Activated CD4-positive, alpha-beta T cell treated with anti-CD3 and anti-CD28 coated beads, Interleukin-2, Interleukin-6, amounts not matched to agents 100 ng/mL and 50 ng/mL, durations not matched to agents 16 hours and 8 hours (primary cell): ENCODE results near the gene MT1X.
"Not testable (repeated sequence)": the region's sequence is repeated elsewhere in the genome, so short reads cannot be mapped to it uniquely, and the experiment has no call there.

Experiments used
- DNase-seq: peaks from one replicate; pipeline ENCODE4 v3.0.0-alpha.2; 2020

The MT1X gene

GRCh38 chr16:56657555-56658326 lies 24.5 kb upstream of the MT1X start, which contains the start of gene MT1F:
Gene MT1F (plus strand): TSS chr16:56657959. CDS start chr16:56658059, 100 bp downstream.
- DNase-seq, result peak; percentile 60

GRCh38 chr16:56658327-56658875 lies 23.9 kb upstream of the MT1X start:
- DNase-seq, result no peak

- DNase-seq, result no peak
These were observed 19.6 kb upstream of the MT1X start for GRCh38 chr16:56662357-56663354.

GRCh38 chr16:56664506-56664905 lies 17.8 kb upstream of the MT1X start:
- DNase-seq, result no peak

DNA sequence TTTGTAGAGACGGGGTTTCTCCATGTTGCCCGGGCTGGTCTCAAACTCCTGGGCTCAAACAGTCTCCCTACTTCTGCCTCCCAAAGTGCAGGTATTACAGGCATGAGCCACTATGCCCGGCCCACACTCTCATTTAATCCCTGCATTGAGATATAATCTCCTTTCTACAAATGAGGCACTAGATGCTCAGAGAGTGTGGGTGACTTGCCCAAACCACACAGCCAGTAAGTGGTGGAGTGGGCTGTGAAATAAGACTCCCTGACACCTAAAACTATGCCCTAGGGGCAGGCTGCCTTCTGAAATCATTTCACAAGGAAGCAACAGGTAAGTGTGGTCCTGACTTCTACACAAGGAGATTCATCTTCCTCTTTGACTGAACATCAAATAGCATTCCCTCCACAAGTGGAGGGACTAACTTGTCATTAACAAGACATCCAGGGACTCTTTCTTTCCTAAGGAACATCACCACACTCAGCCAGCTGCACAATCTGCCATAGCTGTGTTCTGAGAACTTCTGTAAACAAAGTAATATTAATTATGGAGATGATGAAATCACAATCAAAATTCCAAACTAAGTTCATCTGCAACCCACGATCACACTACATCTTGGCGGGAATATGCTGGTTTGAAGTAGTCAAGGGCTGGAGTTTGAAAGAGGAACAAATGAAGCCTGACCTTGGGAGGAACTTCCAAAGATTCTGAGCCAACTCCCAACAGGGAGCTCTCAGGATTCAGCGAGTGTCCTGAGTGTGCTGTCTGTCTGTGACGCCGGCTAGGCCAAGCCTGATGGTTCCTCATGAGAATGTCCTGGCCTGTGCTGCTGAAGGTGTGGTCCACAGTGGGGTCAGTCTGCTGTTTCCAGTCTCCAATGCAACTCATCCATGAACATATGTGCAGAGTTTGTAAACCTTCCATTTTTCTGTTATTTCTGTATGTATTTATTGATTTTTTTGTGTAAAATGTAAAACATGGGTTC lies 16.7 kb upstream of the MT1X start:
- DNase-seq, result not testable (repeated sequence)

GRCh38 chr16:56667581-56668571 lies 14.4 kb upstream of the MT1X start, which contains the start of gene MT1G:
Gene MT1G (minus strand): TSS chr16:56668065. CDS start chr16:56667993, 72 bp downstream.
- peak; percentile 49 for DNase-seq

- DNase-seq, result no peak
These were observed 13.0 kb upstream of the MT1X start, which contains the start of gene MT1H for GRCh38 chr16:56669005-56669839. Gene MT1H (plus strand): TSS chr16:56669814. CDS start chr16:56669885, 71 bp downstream.

DNA sequence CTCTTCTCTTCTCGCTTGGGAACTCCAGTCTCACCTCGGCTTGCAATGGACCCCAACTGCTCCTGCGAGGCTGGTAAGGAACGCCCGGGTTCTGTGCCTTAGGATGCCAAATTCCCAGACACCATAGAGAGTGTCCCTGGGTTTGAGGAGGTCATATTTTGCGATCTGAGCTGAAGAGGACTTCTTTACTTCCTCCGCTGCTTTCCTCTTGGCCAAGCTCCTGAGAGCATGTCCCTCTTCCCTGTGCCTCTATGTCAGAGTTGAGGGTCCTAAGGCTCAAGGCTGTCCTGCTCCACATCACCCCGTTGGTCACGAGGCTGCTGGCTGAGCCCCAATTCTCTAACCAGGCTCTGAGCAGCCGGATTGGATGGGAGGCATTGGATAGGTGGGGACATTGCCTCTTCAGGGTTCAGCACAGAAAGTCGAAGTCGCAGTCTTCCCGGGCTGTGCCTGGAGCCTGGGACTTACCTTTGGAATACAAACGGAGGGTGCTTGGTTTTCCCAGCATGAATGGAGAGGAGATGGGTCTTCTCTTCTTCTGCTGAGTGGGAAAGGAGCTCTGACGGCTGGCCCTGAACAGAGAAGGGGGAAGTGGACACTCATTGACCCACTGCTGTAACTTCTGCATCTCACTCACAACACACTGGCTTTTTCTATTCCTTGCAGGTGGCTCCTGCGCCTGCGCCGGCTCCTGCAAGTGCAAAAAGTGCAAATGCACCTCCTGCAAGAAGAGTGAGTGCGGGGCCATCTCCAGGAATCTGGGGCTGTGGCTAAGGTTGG lies 12.2 kb upstream of the MT1X start:
- DNase-seq, result no peak

GRCh38 chr16:56670620-56670934 lies 11.7 kb upstream of the MT1X start:
- no peak for DNase-seq

GRCh38 chr16:56671691-56672090 lies 10.6 kb upstream of the MT1X start:
- not testable (repeated sequence) for DNase-seq

- DNase-seq, result not testable (repeated sequence)
These were observed 10.1 kb upstream of the MT1X start for GRCh38 chr16:56672171-56672570.

GRCh38 chr16:56672761-56673536 lies 9.3 kb upstream of the MT1X start:
- no peak for DNase-seq

DNA sequence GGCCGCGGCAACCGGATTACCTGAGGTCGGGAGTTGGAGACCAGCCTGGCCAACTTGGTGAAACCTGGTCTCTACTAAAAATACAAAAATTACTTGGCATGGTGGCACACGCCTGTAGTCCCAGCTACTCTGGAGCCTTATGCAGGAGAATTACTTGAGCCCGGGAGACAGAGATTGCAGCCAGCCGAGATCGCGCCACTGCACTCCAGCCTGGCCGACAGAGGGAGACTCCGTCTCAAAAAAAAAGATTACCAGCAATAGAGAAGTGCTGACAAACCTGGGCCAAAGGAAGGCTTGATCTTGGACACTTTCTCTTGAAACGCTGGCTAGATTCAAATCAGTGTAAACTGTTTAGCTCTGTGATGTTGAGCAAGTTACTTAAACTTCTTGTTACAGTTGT lies 8.3 kb upstream of the MT1X start:
- DNase-seq, result peak; percentile 30

DNA sequence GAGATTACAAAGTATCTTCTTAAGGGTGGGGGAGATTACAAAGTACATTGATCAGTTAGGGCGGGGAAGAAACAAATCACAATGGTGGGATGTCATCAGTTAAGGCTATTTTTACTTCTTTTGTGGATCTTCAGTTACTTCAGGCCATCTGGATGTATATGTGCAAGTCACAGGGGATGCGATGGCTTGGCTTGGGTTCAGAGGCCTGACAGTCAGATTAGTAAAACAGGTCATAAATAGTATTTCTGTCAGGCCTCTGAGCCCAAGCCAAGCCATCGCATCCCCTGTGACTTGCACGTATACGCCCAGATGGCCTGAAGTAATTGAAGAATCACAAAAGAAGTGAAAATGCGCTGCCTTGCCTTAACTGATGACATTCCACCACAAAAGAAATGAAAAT lies 7.7 kb upstream of the MT1X start:
- DNase-seq, result not testable (repeated sequence)

- peak; percentile 20 for DNase-seq
These were observed 6.5 kb upstream of the MT1X start for GRCh38 chr16:56675685-56676210.

GRCh38 chr16:56677474-56677873 lies 4.8 kb upstream of the MT1X start:
- no peak for DNase-seq

DNA sequence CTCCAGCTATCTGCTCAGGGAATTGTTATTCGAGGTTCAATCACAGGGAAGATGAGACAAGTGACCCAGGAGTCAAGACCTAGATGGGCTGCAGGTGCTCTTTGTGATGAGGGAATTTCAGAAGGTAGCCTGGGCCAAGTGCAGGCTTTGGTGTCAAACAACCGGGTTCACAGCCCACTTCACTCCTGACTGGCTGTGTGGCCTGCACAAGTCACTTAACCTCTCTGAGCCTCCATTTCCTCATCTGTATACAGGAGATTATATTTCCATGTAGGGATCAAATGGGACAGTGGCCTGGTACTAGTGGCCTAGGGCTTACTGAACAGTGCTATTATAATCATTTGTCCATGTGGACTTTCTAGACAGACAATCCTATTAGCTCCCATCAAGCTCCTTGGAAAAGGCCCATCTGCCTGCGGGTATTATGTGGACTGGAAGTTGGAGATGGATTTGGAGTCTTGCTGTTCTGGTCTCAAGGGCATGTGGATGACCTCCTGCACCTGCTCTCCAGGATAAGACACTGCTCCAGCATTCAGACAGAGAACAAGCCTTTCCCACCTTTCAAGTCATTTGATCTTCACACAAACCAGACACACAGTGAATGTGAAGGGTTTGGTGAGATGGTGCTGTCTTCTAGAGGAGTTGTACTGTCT lies 3.1 kb upstream of the MT1X start:
- no peak for DNase-seq
